OCI-LY7 (cell line): Measurements from ENCODE around the gene FGF5. TPM values are rescaled to one million over a fixed set of nuclear protein-coding genes. Genes with fewer than 3 reads are reported as not detected.

Experiments
- BruUV-seq: library from RNA; stranded (reverse); fragments of 400-500 nt; replicated peaks from 2 replicates; lab custom pipeline; 2021; lab: Mats Ljungman, UMichigan
- CTCF ChIA-PET: fragments of 300-600 bp; sonication (Branson Sonifier 250); formaldehyde crosslinking; loops from one replicate; lab custom pipeline; 2022; ENCODE audit warnings: antibody characterized with exemption; ENCODE audit not compliant: unreplicated experiment; lab: Charles Lee
- POLR2A ChIA-PET: fragments of 300-600 bp; sonication (Branson Sonifier 250); formaldehyde crosslinking; loops from one replicate; lab custom pipeline; 2022; ENCODE audit warnings: antibody characterized with exemption; lab: Charles Lee
- DNase-seq: peaks from one replicate; pipeline ENCODE4 v3.0.0-alpha.2; 2015; ENCODE audit warnings: low spot score
- H2AFZ ChIP-seq: fragments of 200-600 bp; sonication (generic), shearing (Covaris generic); 2 replicates; pipeline ENCODE4 v1.6.1; 2014; ENCODE audit warnings: mild to moderate bottlenecking, antibody characterized with exemption, low read length, moderate library complexity
- H3K27ac ChIP-seq: fragments of 200-600 bp; sonication (generic); 2 replicates; pipeline ENCODE4 v1.5.1; 2014; ENCODE audit warnings: mixed run types, low read depth, mild to moderate bottlenecking, moderate library complexity, low read length, inconsistent platforms; ENCODE audit not compliant: poor library complexity, severe bottlenecking
- H3K36me3 ChIP-seq: fragments of 200-600 bp; sonication (generic); 2 replicates; pipeline ENCODE4 v1.6.1; 2014; ENCODE audit warnings: mild to moderate bottlenecking, antibody characterized with exemption, low read length, moderate library complexity, mixed read lengths; ENCODE audit not compliant: insufficient read depth
- H3K4me1 ChIP-seq: fragments of 200-600 bp; sonication (generic); 2 replicates; pipeline ENCODE4 v1.5.1; 2014; ENCODE audit warnings: mild to moderate bottlenecking, low read length; ENCODE audit not compliant: insufficient read depth, poor library complexity, severe bottlenecking
- H3K4me2 ChIP-seq: fragments of 200-600 bp; sonication (generic); 2 replicates; pipeline ENCODE4 v1.6.1; 2014; ENCODE audit warnings: mild to moderate bottlenecking, low read length
- H3K4me3 ChIP-seq: fragments of 200-600 bp; sonication (generic); 2 replicates; pipeline ENCODE4 v1.5.1; 2014; ENCODE audit warnings: mild to moderate bottlenecking, low read depth, low read length; ENCODE audit not compliant: poor library complexity, severe bottlenecking
- H3K79me2 ChIP-seq: fragments of 200-600 bp; sonication (generic); 2 replicates; pipeline ENCODE4 v1.6.1; 2016; ENCODE audit warnings: low read depth, mild to moderate bottlenecking, low read length, moderate library complexity, mixed read lengths; ENCODE audit not compliant: insufficient read depth
- H3K9me2 ChIP-seq: fragments of 200-600 bp; sonication (generic); 2 replicates; pipeline ENCODE4 v1.6.1; 2016; ENCODE audit warnings: mild to moderate bottlenecking, low read length, mixed read lengths; ENCODE audit not compliant: insufficient read depth
- H3K9me3 ChIP-seq: fragments of 200-600 bp; sonication (generic); 2 replicates; pipeline ENCODE4 v1.6.1; 2014; ENCODE audit warnings: mild to moderate bottlenecking, mixed run types, low read length, mixed read lengths
- H4K20me1 ChIP-seq: fragments of 200-600 bp; sonication (generic); 2 replicates; pipeline ENCODE4 v1.6.1; 2014; ENCODE audit warnings: mild to moderate bottlenecking, antibody characterized with exemption, low read length, moderate library complexity, mixed read lengths; ENCODE audit not compliant: insufficient read depth
- CTCF ChIP-seq: fragments of 200-600 bp; sonication (generic); conservative IDR thresholded peaks from 2 replicates; pipeline ENCODE4 v1.5.1; 2014; ENCODE audit warnings: mild to moderate bottlenecking, antibody characterized with exemption, low read length, moderate library complexity, mixed read lengths
- EZH2phosphoT487 ChIP-seq: fragments of 200-600 bp; sonication (generic); IDR thresholded peaks from 2 replicates; pipeline ENCODE4 v1.6.1; 2018; ENCODE audit warnings: low read depth, borderline replicate concordance, mild to moderate bottlenecking, mixed run types, antibody characterized with exemption, low read length, moderate library complexity, mixed read lengths
- intact Hi-C: fragments of 100-400 bp; cut with micrococcal nuclease; formaldehyde crosslinking; loops from one replicate; pipeline ENCODE4 v1.10.0; 2022; ENCODE audit not compliant: unreplicated experiment
- total RNA-seq, 2 experiments: library from RNA; depleted of rRNA in 1 of 2; stranded (reverse); fragments of >200 nt in 1 of 2; shearing (Covaris generic) in 1 of 2; gene quantifications; 2 replicates each; pipeline ENCODE4 v1.2.3, GENCODE V29; 2014 to 2022

FGF5 gene
- total RNA-seq, 2 experiments from 2014 or later: 0.06 TPM; not detected in 1

- H3K36me3 ChIP-seq: no peaks in the 10 kb centered on the region
- DNase-seq: no peak
- H2AFZ ChIP-seq: no peak overlapping the region
- H3K4me1 ChIP-seq: no peaks in the 10 kb centered on the region
- ChIA-PET POLR2A (interaction anchor here (1.1 kb wide), 1 partner anchor 33 kb away, joined by 4 read pairs; no protein-coding TSS in a partner anchor), CTCF (interaction anchor here (0.5 kb wide), 1 partner anchor 70 kb away, joined by 3 read pairs; no protein-coding TSS in a partner anchor)
- no peaks in the 10 kb centered on the region for H3K9me2 ChIP-seq
- BruUV-seq: no TSS peak
- no peak overlapping the region for H3K4me3 ChIP-seq
- H3K9me3 ChIP-seq: no peaks in the 10 kb centered on the region
- intact Hi-C loops: no loop called here
- H3K27ac ChIP-seq: no peak overlapping the region
- TF ChIP-seq CTCF (no peak), EZH2phosphoT487 (no peak)
- H3K4me2 ChIP-seq: no peak overlapping the region
- no peaks in the 10 kb centered on the region for H3K79me2 ChIP-seq
- H4K20me1 ChIP-seq: no peaks in the 10 kb centered on the region
Observed at GRCh38 chr4:80252427-80252826, 14.0 kb upstream of the FGF5 start.

GRCh38 chr4:80252953-80253352 is 13.5 kb upstream of the FGF5 start:
- H3K27ac ChIP-seq: no peak overlapping the region
- CTCF ChIA-PET: no interaction called here
- TF ChIP-seq EZH2phosphoT487 (no peak), CTCF (no peak)
- no TSS peak for BruUV-seq
- intact Hi-C loops: no loop called here
- no peak overlapping the region for H3K4me2 ChIP-seq
- no peak overlapping the region for H3K4me3 ChIP-seq
- H3K79me2 ChIP-seq: no peaks in the 10 kb centered on the region
- no peaks in the 10 kb centered on the region for H3K4me1 ChIP-seq
- no peak for DNase-seq
- H3K9me3 ChIP-seq: no peaks in the 10 kb centered on the region
- H2AFZ ChIP-seq: no peak overlapping the region
- H3K9me2 ChIP-seq: no peaks in the 10 kb centered on the region
- POLR2A ChIA-PET: no interaction called here
- no peaks in the 10 kb centered on the region for H4K20me1 ChIP-seq
- no peaks in the 10 kb centered on the region for H3K36me3 ChIP-seq

DNA sequence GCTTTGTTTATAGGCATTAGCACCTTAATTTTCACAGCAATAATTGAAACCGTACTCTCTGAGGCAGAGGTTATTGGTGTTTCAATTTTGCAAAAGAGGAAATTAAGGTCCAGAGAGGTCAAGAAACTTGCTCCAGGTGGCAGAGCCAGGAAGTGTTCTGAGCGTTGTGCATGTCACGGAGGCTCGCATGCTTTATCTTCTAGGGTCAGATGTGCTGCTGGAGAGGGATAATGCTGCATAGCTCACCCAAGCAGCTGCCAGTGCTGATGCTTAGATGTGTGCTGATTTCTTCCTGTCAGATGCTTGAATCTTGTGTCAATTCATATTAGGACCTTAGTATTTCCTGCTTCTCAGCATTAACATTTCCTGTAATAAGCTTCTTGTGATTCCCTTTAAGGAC is 13.0 kb upstream of the FGF5 start:
- Histone ChIP-seq H3K27ac (no peak overlapping the region), H3K79me2 (no peaks in the 10 kb centered on the region), H3K9me2 (no peaks in the 10 kb centered on the region), H3K36me3 (no peaks in the 10 kb centered on the region), H3K4me3 (no peak overlapping the region), H2AFZ (no peak overlapping the region; the same call in 1 of the 2 replicates), H3K4me1 (no peaks in the 10 kb centered on the region), H3K4me2 (no peak overlapping the region), H4K20me1 (no peaks in the 10 kb centered on the region), H3K9me3 (no peaks in the 10 kb centered on the region)
- DNase-seq: no peak
- TF ChIP-seq CTCF: no peak
- no peak for TF ChIP-seq EZH2phosphoT487
- BruUV-seq: no TSS peak
- POLR2A ChIA-PET: no interaction called here
- CTCF ChIA-PET: no interaction called here
- intact Hi-C loops: no loop called here
